Measurements from ENCODE around the gene AGBL4. TPM values are rescaled to one million over a fixed set of nuclear protein-coding genes. Genes with fewer than 3 reads are reported as not detected.

Gene AGBL4
- total and polyA plus RNA-seq, 2 of the 13 experiments (the other 11 are each of a cell fraction or from before 2014, with no cell fraction given), result not detected

- Histone ChIP-seq H3K4me1 (ENCODE audit: insufficient read depth, low read length) (peaks cover 22% of the 10 kb centered on the region), H3K27ac (ENCODE audit: extremely low read length, insufficient read depth, low read length) (no peak overlapping the region), H3K36me3 (replicated peaks in 1 of 2; ENCODE audit: control insufficient read depth in 1 of 2, insufficient read depth in 2 of 2, low read length in 2 of 2) (no peaks in the 10 kb centered on the region), H3K9ac (ENCODE audit: insufficient read depth, low read depth, low read length) (no peak overlapping the region), H2AFZ (ENCODE audit: low read length) (no peak overlapping the region), H3K4me3 (replicated peaks in 1 of 3; ENCODE audit: insufficient read depth in 1 of 3, low read depth in 2 of 3, low read length in 3 of 3) (no peak overlapping the region), H4K20me1 (ENCODE audit: insufficient read depth, low read length) (no peaks in the 10 kb centered on the region), H3K79me2 (ENCODE audit: insufficient read depth, low read length) (no peaks in the 10 kb centered on the region), H3K4me2 (ENCODE audit: low read depth, low read length) (no peak overlapping the region), H3K27me3 (ENCODE audit: control insufficient read depth in 1 of 2, insufficient read depth in 2 of 2, low read length in 2 of 2) (no peaks in the 10 kb centered on the region), H3K9me3 (ENCODE audit: low read length) (no peaks in the 10 kb centered on the region)
- FAIRE-seq (peak; percentile 40), DNase-seq (ENCODE audit: low spot score) (peak; percentile 43), ATAC-seq (peak; percentile 85)
- BruUV-seq (replicated peaks), result no TSS peak
- in situ Hi-C loops (cut with HindIII; ENCODE audit: extremely low pct_ligation_motif_present, low pct_unique_long_range_greater_than_20kb) (no loop called here), intact Hi-C loops (cut with micrococcal nuclease; ENCODE audit: unreplicated experiment) (loop anchor here (2.0 kb wide), 1 partner anchor 64 kb away; no protein-coding TSS in a partner anchor)
- ChIA-PET CTCF (ENCODE audit: low intra/inter-chr PET ratio, low total read pairs) (no interaction called here), POLR2A (no interaction called here)
- WGBS (ENCODE audit: low lambda C conversion rate), result 0% methylated on average over 1 of the region's 1 CpG
- TF ChIP-seq EHMT2 (IDR thresholded peaks at IDR 0.05; ENCODE audit: borderline replicate concordance, low read depth, low read length) (no peak), ZNF234 (CRISPR knock-in tag; conservative IDR thresholded peaks at IDR 0.05) (no peak), REST (IDR thresholded peaks at IDR 0.05; ENCODE audit: borderline replicate concordance in 1 of 2, low read depth in 1 of 2, low read length in 2 of 2) (peak in 1 of 2 experiments; percentile 87; a peak in 3 of 4 replicates), TCF7 (IDR thresholded peaks at IDR 0.05; ENCODE audit: low read depth) (0 out of 2 replicates have a peak, but pooled peaks have one; percentile 15), ZBTB40 (IDR thresholded peaks at IDR 0.05) (no peak), ZBTB40 (CRISPR knock-in tag; IDR thresholded peaks at IDR 0.05) (no peak), GLI4 (CRISPR knock-in tag; IDR thresholded peaks at IDR 0.05; ENCODE audit: borderline replicate concordance) (no peak)
Observed at GRCh38 chr1:48753293-48753692, 1270.5 kb downstream of the AGBL4 start.
